Breast epithelium (tissue), 3 donors: ENCODE measurements around the gene NMUR1.

Experiments used
- CTCF ChIP-seq, 3 donors: fragments of 450-650 bp; IDR thresholded peaks; one replicate each; pipeline ENCODE4 v1.5.1; 2016 to 2017; ENCODE audit warnings: antibody characterized with exemption in 3 of 3, mild to moderate bottlenecking in 3 of 3, moderate library complexity in 3 of 3
- POLR2A ChIP-seq: fragments of 450-650 bp; IDR thresholded peaks from one replicate; pipeline ENCODE4 v1.6.1; 2016; ENCODE audit warnings: antibody characterized with exemption, mild to moderate bottlenecking, moderate library complexity
- POLR2AphosphoS5 ChIP-seq, 3 donors: sonication (generic); formaldehyde crosslinking; IDR thresholded peaks; one replicate each; pipeline ENCODE4 v1.6.1; 2017; ENCODE audit warnings: antibody characterized with exemption in 3 of 3

- no peak for TF ChIP-seq CTCF (IDR thresholded peaks at IDR 0.05)
- no peak for TF ChIP-seq POLR2A
- no peak for TF ChIP-seq POLR2AphosphoS5 (IDR thresholded peaks at IDR 0.05)
Measured at GRCh38 chr2:231531883-231532755, 1.9 kb upstream of the NMUR1 start.
